ENCODE results near the gene IL16.

IL16 gene

DNA sequence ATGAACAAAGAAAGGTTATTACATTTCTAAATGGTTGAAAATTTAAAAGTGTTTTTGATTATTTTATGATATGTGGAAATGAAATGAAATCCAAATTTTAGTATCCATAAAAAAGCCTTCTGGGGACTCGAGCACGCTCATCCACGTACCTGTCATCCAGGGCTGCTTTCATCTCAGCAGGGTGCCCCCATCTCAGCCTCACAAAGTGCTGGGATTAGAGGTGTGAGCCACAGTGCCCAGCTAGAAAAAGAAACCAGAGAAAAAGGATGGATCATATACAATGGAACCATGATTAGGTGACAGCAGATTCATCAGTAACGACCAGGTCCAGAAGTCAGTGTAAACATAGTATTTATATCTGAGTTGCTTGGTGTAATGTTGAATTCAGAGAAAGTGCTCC is 77.6 kb downstream of the IL16 start:
- Histone ChIP-seq H3K9me3 (ENCODE audit: insufficient read depth, low read depth, low read length) (peaks cover 14% of the 10 kb centered on the region), H3K4me1 (ENCODE audit: insufficient read depth, low read length) (no peaks in the 10 kb centered on the region), H3K4me3 (ENCODE audit: low read length) (no peak overlapping the region), H3K27ac (ENCODE audit: low read length) (no peak overlapping the region), H3K36me3 (ENCODE audit: insufficient read depth, low read depth, low read length) (no peaks in the 10 kb centered on the region), H3K27me3 (ENCODE audit: insufficient read depth, low read length) (no peaks in the 10 kb centered on the region), H3K9ac (ENCODE audit: low read depth, low read length) (no peak overlapping the region)

DNA sequence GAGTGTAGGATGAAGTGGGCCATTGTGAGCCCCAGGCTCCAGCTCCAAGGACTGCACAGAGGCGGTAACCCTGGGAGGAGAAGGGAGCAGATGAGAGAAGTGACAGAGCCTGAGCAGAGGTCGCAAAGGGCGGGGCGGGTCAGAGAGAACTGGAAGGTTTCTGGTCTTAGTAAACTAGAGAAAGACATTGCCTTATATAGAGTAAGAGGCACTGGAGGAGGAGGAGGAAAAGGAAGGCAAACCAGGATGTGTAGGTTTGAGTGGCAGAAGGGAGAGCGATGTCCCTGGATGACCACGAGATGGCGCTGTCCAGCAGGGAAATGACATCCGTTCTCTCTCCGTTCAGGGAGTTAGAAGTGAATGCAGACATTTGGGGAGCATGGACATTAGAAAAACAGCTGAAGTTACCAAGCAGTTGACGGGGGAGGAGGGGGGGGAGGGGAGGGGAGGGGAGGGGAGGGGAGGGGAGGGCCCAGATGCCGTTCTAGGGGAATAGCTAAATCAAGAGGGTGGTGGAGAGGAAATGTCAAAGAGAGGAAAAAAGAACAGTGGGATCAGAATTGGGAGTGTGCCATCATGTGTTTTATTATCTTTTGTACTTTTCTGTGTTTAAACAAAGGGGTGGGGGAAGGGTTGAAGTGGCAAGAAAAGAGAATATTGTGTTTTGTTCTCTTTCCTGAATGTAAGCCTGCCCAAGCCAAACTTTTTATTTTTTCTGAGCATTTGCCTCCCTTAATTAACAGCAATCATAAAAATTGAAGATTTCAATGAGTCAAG is 78.4 kb downstream of the IL16 start:
- no peak overlapping the region for H3K9ac ChIP-seq (ENCODE audit: low read depth, low read length)
- no peaks in the 10 kb centered on the region for H3K36me3 ChIP-seq (ENCODE audit: insufficient read depth, low read depth, low read length)
- H3K27me3 ChIP-seq (ENCODE audit: insufficient read depth, low read length) = no peaks in the 10 kb centered on the region
- peaks cover 14% of the 10 kb centered on the region for H3K9me3 ChIP-seq (ENCODE audit: insufficient read depth, low read depth, low read length)
- H3K27ac ChIP-seq (ENCODE audit: low read length) = no peak overlapping the region
- H3K4me3 ChIP-seq (ENCODE audit: low read length) = no peak overlapping the region
- H3K4me1 ChIP-seq (ENCODE audit: insufficient read depth, low read length) = no peaks in the 10 kb centered on the region

DNA sequence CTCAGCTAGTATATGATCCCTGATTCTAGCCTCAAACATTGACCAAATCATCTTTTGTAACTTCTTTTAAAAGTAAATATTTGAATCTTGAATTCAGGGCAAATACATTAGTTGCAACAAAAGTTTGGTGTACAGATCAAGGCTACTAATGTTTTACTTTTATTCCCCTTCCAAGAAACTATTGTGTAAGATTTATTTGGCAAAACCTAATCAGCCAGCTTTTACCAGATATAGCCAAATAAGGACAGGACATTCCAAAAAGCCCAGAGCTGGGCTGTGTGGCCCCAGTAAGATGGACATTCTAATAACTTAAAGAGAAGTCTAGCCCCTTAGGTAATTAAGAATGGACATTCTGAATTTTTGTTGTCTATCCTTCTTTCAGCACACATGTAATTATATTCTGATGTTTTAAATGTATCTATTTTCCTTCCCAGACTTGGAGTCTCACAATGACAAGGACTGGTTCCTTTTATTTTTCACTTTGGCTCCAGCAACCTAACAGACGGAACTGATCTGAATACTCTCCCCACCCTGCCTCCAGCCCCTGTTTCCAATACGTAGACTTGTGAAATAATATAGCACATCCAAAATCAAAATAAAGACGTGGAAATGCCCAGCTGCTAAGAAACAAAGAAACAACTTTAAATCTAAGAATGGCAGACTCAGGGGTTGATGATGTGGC is 79.2 kb downstream of the IL16 start:
- H3K4me3 ChIP-seq (ENCODE audit: low read length) = no peak overlapping the region
- no peak overlapping the region for H3K9ac ChIP-seq (ENCODE audit: low read depth, low read length)
- H3K27me3 ChIP-seq (ENCODE audit: insufficient read depth, low read length) = no peaks in the 10 kb centered on the region
- H3K9me3 ChIP-seq (ENCODE audit: insufficient read depth, low read depth, low read length) = peaks cover 14% of the 10 kb centered on the region
- H3K36me3 ChIP-seq (ENCODE audit: insufficient read depth, low read depth, low read length) = no peaks in the 10 kb centered on the region
- no peaks in the 10 kb centered on the region for H3K4me1 ChIP-seq (ENCODE audit: insufficient read depth, low read length)
- no peak overlapping the region for H3K27ac ChIP-seq (ENCODE audit: low read length)

DNA sequence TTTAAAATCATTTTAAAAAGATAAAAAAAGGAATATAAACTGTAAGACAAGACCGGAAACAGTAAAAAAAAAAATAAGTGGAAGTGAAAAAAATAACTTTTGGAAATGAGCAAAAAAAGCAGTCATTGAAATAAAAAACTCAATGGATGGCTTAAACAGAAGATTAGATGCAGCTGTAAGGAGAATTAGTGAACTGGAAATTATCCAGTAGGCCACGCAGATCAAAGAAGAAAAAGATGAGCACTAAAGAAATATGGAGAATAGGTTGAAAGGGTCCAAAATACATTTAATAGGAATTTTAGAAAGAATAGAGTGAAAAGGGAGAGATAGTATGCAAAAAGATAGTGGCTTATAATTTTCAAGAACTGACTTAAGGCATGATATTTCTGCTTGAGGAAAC is 80.3 kb downstream of the IL16 start:
- Histone ChIP-seq H3K36me3 (ENCODE audit: insufficient read depth, low read depth, low read length) (no peaks in the 10 kb centered on the region), H3K9ac (ENCODE audit: low read depth, low read length) (no peak overlapping the region), H3K4me1 (ENCODE audit: insufficient read depth, low read length) (no peaks in the 10 kb centered on the region), H3K4me3 (ENCODE audit: low read length) (no peak overlapping the region), H3K27ac (ENCODE audit: low read length) (no peak overlapping the region), H3K27me3 (ENCODE audit: insufficient read depth, low read length) (no peaks in the 10 kb centered on the region), H3K9me3 (ENCODE audit: insufficient read depth, low read depth, low read length) (peaks cover 14% of the 10 kb centered on the region)

DNA sequence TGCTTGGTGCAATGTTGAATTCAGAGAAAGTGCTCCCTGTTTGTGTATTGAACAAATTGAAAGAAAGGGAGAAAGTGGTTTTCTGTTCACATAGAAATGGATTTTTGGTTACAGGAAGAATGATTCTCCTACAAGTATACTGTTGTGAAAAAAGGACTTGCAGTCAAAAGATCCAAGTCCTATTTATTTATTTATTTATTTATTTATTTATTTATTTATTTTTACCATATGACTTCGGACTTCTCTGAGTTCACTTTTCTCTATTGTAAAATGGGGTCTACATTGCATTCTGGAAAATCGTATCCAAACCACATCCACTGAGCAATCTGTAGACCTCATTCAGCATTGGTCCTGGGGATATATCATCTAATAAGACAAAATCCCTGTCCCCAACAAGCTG is 81.2 kb downstream of the IL16 start:
- Histone ChIP-seq H3K4me3 (ENCODE audit: low read length) (no peak overlapping the region), H3K27ac (ENCODE audit: low read length) (no peak overlapping the region), H3K36me3 (ENCODE audit: insufficient read depth, low read depth, low read length) (no peaks in the 10 kb centered on the region), H3K4me1 (ENCODE audit: insufficient read depth, low read length) (no peaks in the 10 kb centered on the region), H3K9me3 (ENCODE audit: insufficient read depth, low read depth, low read length) (peaks cover 14% of the 10 kb centered on the region), H3K27me3 (ENCODE audit: insufficient read depth, low read length) (no peaks in the 10 kb centered on the region), H3K9ac (ENCODE audit: low read depth, low read length) (no peak overlapping the region)

DNA sequence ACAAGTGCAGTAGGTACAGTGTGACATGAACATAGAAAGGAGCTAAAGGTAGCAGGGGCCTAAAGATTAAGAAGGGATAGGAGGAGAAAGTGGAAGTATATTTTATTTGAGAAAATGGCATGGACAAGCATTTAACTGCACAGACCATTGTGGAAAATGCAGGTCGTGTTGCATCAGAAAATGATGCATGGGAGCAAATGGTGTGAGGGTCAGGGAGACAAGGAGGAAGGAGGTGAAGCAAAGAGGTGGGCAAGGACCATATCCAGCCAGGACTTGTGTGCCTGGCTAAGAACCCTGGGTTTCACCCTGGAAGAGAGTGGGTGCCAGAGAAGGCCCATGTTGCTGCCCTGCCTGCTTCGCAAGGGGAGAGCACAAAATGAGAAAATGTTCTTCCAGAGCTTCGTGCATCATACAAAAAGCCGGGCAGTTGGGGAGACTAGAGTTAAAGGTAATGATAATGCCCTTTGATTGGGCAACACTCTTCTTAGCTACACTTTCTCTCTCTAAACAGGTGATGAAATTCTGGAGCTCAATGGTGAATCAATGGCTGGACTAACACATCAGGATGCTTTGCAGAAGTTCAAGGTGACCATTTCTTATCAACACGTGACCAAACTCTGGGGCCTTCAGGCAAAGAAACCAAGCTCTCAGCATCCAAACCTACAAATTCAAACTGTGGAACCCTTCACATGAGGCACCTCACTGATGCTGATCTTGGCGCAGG is 81.8 kb downstream of the IL16 start:
- H3K27me3 ChIP-seq (ENCODE audit: insufficient read depth, low read length) = no peaks in the 10 kb centered on the region
- H3K9ac ChIP-seq (ENCODE audit: low read depth, low read length) = no peak overlapping the region
- H3K4me1 ChIP-seq (ENCODE audit: insufficient read depth, low read length) = no peaks in the 10 kb centered on the region
- no peak overlapping the region for H3K4me3 ChIP-seq (ENCODE audit: low read length)
- no peak overlapping the region for H3K27ac ChIP-seq (ENCODE audit: low read length)
- peaks cover 14% of the 10 kb centered on the region for H3K9me3 ChIP-seq (ENCODE audit: insufficient read depth, low read depth, low read length)
- no peaks in the 10 kb centered on the region for H3K36me3 ChIP-seq (ENCODE audit: insufficient read depth, low read depth, low read length)

DNA sequence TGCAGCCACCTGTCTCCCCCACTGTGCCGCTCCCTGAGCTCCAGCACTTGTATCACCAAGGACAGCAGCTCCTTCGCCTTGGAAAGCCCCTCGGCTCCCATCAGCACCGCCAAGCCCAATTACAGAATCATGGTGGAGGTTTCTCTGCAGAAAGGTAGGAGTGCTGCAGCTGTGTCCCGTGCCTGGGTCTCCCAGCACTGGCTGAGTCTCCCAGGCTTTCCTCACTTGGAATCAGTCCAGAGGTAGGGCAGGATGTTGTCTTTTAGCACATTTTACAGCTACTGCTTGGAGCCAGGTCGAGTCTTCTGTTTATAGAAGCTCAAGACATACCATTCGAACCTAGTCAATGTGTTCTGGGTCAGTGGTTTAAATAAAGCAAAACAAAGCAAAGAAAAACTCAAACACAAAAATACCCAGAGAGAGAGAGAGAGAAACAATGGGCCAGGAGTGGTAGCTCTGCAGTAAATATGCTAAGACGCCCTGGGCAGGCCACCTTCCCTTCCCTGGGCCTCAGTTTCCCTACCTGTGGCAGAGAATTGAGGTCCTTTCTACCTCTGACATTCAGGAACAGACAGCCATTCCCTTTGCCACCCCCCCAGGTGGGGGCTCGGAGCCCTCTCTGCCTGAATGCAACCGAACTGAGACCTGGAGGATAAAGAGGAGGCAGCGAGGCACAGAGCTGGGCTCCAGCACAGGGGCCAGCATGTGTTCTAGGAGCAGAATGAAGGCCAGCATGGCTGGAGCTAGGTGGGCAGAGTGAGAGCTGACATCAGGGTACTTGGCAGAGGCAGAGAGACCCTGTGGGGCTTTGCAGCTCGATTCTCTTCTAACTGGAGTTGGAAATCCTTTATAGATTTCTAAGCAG is 83.2 kb downstream of the IL16 start:
- H3K9ac ChIP-seq (ENCODE audit: low read depth, low read length) = no peak overlapping the region
- H3K4me3 ChIP-seq (ENCODE audit: low read length) = no peak overlapping the region
- no peaks in the 10 kb centered on the region for H3K4me1 ChIP-seq (ENCODE audit: insufficient read depth, low read length)
- peaks cover 14% of the 10 kb centered on the region for H3K9me3 ChIP-seq (ENCODE audit: insufficient read depth, low read depth, low read length)
- no peaks in the 10 kb centered on the region for H3K27me3 ChIP-seq (ENCODE audit: insufficient read depth, low read length)
- no peak overlapping the region for H3K27ac ChIP-seq (ENCODE audit: low read length)
- H3K36me3 ChIP-seq (ENCODE audit: insufficient read depth, low read depth, low read length) = no peaks in the 10 kb centered on the region

DNA sequence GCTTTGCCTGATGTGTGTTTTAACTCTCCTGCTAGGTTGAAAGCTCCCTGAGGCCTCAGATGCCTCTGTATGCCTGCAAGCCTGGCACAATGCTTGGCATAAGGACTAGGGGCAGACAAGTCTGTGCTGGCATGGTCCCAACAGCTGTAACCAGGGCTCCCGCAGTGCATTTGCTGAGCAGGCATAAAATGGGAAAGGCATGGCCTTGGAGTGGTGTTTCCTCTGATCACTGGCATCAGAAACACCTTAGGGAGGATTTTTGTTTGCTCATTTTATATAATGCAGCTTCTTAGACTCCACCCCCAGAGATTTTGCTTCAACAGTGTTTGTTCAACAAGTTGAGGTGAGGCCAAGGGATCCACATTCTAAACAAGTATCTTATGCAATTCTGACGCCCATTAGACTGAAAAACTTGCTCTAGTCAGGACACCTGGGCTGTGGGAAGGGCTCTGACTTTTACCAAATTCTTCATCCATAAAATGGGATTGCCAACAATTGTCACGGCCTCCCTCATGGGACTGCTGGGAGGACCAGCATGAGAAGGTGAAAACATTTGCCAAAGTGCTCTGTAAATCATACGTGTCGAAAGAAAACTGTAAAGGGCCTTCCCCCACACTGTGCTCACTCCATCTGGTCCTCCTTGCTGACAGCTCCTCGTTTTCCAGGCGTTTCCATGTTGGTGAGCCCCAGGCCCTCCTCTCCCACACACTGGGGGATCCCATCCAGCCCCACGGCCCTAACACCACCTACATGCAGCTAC is 84.2 kb downstream of the IL16 start:
- no peak overlapping the region for H3K4me3 ChIP-seq (ENCODE audit: low read length)
- H3K36me3 ChIP-seq (ENCODE audit: insufficient read depth, low read depth, low read length) = no peaks in the 10 kb centered on the region
- no peak overlapping the region for H3K27ac ChIP-seq (ENCODE audit: low read length)
- no peaks in the 10 kb centered on the region for H3K4me1 ChIP-seq (ENCODE audit: insufficient read depth, low read length)
- no peaks in the 10 kb centered on the region for H3K27me3 ChIP-seq (ENCODE audit: insufficient read depth, low read length)
- H3K9ac ChIP-seq (ENCODE audit: low read depth, low read length) = no peak overlapping the region
- H3K9me3 ChIP-seq (ENCODE audit: insufficient read depth, low read depth, low read length) = peaks cover 14% of the 10 kb centered on the region

DNA sequence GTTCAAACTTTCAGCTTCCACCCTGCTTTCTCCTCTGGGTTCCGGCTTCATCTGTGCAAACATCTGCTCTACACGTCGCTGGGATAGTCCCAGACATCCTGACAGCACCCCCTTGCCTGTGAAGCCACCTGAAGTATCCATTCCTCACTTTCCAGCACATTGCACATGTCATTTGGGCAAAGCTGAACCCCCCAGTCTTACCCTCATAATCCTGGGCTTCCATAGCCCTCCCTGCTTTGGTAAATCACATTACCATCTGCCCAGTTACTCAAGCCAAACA is 84.7 kb downstream of the IL16 start:
- no peak overlapping the region for H3K4me3 ChIP-seq (ENCODE audit: low read length)
- no peak overlapping the region for H3K27ac ChIP-seq (ENCODE audit: low read length)
- peaks cover 13% of the 10 kb centered on the region for H3K9me3 ChIP-seq (ENCODE audit: insufficient read depth, low read depth, low read length)
- H3K4me1 ChIP-seq (ENCODE audit: insufficient read depth, low read length) = no peaks in the 10 kb centered on the region
- H3K27me3 ChIP-seq (ENCODE audit: insufficient read depth, low read length) = no peaks in the 10 kb centered on the region
- H3K9ac ChIP-seq (ENCODE audit: low read depth, low read length) = no peak overlapping the region
- H3K36me3 ChIP-seq (ENCODE audit: insufficient read depth, low read depth, low read length) = no peaks in the 10 kb centered on the region

DNA sequence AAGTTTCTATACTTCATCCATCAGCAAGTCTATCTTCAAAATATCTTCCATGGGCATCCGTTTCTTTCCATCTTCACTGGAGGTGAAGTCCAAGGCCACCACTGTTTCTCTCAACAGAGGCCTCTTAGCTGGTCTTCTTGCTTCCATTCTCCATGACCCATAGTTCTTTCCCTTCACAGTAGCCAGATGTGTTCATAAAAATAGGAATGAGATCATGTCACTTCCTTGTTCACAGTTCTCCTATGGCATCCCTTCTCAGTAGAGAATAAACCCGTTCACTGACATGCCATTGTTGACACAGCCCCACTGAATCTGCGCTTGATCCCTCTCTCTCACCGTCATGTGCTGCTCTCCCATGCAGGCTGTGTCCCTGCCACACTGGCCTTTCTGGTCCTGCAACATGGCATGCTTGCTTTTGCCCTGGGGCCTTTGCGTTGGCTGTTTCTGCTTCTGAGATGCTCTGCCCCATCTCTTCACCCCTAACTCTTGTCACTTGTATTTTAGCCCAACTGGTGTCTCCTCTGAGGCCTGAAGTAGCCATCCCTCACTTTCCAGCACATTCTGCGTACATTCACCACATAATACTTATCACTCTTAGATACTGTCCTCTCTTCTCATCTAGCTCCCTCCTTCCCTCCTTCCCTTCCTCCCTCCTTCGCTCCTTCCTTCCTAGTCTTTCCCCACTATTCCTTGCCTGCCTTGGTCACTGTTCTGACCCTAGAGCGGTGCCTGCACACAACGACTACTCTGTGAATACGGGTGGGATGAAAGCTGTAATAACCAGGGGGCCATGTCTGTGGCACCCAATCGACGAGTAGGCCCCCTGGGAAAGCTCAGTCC is 85.3 kb downstream of the IL16 start:
- Histone ChIP-seq H3K36me3 (ENCODE audit: insufficient read depth, low read depth, low read length) (no peaks in the 10 kb centered on the region), H3K9me3 (ENCODE audit: insufficient read depth, low read depth, low read length) (peaks cover 7% of the 10 kb centered on the region), H3K27ac (ENCODE audit: low read length) (no peak overlapping the region), H3K4me3 (ENCODE audit: low read length) (no peak overlapping the region), H3K27me3 (ENCODE audit: insufficient read depth, low read length) (no peaks in the 10 kb centered on the region), H3K4me1 (ENCODE audit: insufficient read depth, low read length) (no peaks in the 10 kb centered on the region), H3K9ac (ENCODE audit: low read depth, low read length) (no peak overlapping the region)

Data from iPS-20b (cell line).